Gastrocnemius medialis (tissue), 4 donors: Measurements from ENCODE around the gene KIF20B. TPM values are rescaled to one million over a fixed set of nuclear protein-coding genes. Genes with fewer than 3 reads are reported as not detected.

Experiments
- ATAC-seq, 2 donors: fragments of 150-250 bp; one replicate each; pipeline ENCODE4 v1.9.1; 2016
- DNase-seq, 2 donors: peaks; one replicate each; pipeline ENCODE4 v3.0.0-alpha.2; 2019
- H3K27ac ChIP-seq, 4 donors: fragments of 200-600 bp; sonication (generic); 1 replicate in 1 of 4; 2 replicates in 3 of 4; pipeline ENCODE4 v1.5.1; 2016 to 2018; ENCODE audit warnings: mild to moderate bottlenecking in 2 of 4, moderate library complexity in 1 of 4
- H3K27me3 ChIP-seq, 3 donors: fragments of 200-600 bp; sonication (generic) in 2 of 3; 1 replicate in 1 of 3; 2 replicates in 2 of 3; pipeline versions ENCODE4 v1.5.1 to v1.6.0; 2016 to 2019; ENCODE audit warnings: mild to moderate bottlenecking in 1 of 3, moderate library complexity in 1 of 3
- H3K36me3 ChIP-seq, 2 donors: fragments of 200-600 bp; sonication (generic) in 1 of 2; one replicate each; pipeline ENCODE4 v1.5.1; 2017 to 2018
- H3K4me1 ChIP-seq, 2 donors: fragments of 200-600 bp; sonication (generic) in 1 of 2; one replicate each; pipeline ENCODE4 v1.5.1; 2016 to 2017; ENCODE audit warnings: mild to moderate bottlenecking in 2 of 2
- H3K4me3 ChIP-seq, 4 donors: fragments of 200-600 bp; sonication (generic) in 3 of 4; 1 replicate in 1 of 4; 2 replicates in 3 of 4; pipeline ENCODE4 v1.5.1; 2016 to 2019; ENCODE audit warnings: mild to moderate bottlenecking in 2 of 4
- H3K9me3 ChIP-seq, 3 donors: fragments of 200-600 bp; sonication (generic) in 2 of 3; 1 replicate in 1 of 3; 2 replicates in 2 of 3; pipeline ENCODE4 v1.5.1; 2016 to 2019
- POLR2A ChIP-seq, 2 donors: fragments of 450-650 bp; IDR thresholded peaks; one replicate each; pipeline ENCODE4 v1.6.1; 2017; ENCODE audit warnings: antibody characterized with exemption in 2 of 2, mild to moderate bottlenecking in 2 of 2, moderate library complexity in 2 of 2
- in situ Hi-C, 4 donors: fragments of 200-750 bp; cut with MboI; loops; one replicate each; pipeline versions ENCODE4 v1.15.0 to v1.8.0; 2017; ENCODE audit warnings: low sequenced_read_pairs in 4 of 4
- intact Hi-C: fragments of 100-400 bp; cut with DNase I; formaldehyde crosslinking; loops from one replicate; pipeline ENCODE4 v1.15.1; 2023; ENCODE audit warnings: low total_unique reads
- total RNA-seq, 4 donors: library from RNA; depleted of rRNA; stranded (reverse); fragments of >200 nt; gene quantifications; one replicate each; pipeline versions ENCODE4 v1.1.0 to v1.2.3, GENCODE V29; 2016
- TF ChIP-seq, protein P1 (sequence below), 5 experiments: fragments of 450-650 bp in 3 of 5; fragments of 200-600 bp in 2 of 5; sonication (generic) in 2 of 5; IDR thresholded peaks in 4 of 5; conservative IDR thresholded peaks in 1 of 5; 1 replicate in 4 of 5; 2 replicates in 1 of 5; pipeline ENCODE4 v1.5.1; 2016 to 2019; ENCODE audit warnings: antibody characterized with exemption in 5 of 5, mild to moderate bottlenecking in 3 of 5, moderate library complexity in 3 of 5

Gene KIF20B
- total RNA-seq, 4 donors from 2014 or later, result 0.65 to 1.0 (median 0.86) TPM

DNA sequence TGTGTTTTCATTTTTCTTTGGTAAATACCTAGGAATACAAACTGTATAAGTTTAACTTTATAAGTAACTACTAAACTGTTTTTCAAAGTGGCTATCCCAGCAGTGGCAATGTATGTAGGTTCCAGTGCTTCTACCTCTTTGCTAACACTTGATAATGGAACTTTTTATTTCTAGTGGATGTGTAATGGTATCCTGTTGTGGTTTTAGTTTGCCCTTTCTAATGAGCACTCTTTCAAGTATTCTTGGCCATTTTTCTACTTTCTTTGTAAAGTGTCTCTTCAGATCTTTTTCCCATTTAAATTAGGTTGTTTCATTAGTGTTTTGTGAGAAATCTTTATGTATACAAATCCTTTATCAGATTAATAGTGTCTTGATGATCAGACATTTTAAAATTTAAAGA is 4.6 kb downstream of the KIF20B start:
- intact Hi-C loops, result no loop called here
- TF ChIP-seq, protein P1, sequence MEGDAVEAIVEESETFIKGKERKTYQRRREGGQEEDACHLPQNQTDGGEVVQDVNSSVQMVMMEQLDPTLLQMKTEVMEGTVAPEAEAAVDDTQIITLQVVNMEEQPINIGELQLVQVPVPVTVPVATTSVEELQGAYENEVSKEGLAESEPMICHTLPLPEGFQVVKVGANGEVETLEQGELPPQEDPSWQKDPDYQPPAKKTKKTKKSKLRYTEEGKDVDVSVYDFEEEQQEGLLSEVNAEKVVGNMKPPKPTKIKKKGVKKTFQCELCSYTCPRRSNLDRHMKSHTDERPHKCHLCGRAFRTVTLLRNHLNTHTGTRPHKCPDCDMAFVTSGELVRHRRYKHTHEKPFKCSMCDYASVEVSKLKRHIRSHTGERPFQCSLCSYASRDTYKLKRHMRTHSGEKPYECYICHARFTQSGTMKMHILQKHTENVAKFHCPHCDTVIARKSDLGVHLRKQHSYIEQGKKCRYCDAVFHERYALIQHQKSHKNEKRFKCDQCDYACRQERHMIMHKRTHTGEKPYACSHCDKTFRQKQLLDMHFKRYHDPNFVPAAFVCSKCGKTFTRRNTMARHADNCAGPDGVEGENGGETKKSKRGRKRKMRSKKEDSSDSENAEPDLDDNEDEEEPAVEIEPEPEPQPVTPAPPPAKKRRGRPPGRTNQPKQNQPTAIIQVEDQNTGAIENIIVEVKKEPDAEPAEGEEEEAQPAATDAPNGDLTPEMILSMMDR (IDR thresholded peaks at IDR 0.05 in 4 of 5, conservative IDR thresholded peaks at IDR 0.05 in 1 of 5), result no peak
- TF ChIP-seq POLR2A (IDR thresholded peaks at IDR 0.05), result no peak
- no peaks in the 10 kb centered on the region for H3K27me3 ChIP-seq
- H3K4me1 ChIP-seq, result peaks cover 0 to 9% of the 10 kb centered on the region in 2 donors
- no peaks in the 10 kb centered on the region for H3K36me3 ChIP-seq
- no peaks in the 10 kb centered on the region for H3K9me3 ChIP-seq
- no peak overlapping the region for H3K4me3 ChIP-seq
- DNase-seq (no peak), ATAC-seq (no peak)
- in situ Hi-C loops, result loop anchor here (10.0 to 25.0 kb wide), 4 partner anchors 61 to 281 kb away; partner anchors contain the start of gene PANK1 (in 1 of the 4)
- no peak overlapping the region for H3K27ac ChIP-seq

DNA sequence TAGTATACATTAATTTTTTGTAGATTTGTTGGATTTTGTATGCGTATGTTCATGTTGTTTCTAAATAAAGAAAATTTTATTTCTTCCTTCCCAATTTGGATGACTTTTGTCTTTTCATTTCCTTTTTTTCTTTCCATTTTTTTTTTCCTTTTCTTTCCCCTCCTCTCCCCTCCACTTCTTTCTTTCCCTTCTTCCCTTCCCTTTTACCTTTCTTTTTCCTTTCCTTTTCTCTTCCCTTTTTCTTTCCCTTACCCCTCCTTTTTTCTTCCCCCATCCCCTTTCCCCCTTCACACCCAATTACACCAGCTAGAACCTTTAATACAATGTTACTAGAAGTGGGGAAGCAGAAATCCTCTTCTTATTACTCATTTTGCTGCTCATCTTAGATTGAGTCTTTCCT is 6.0 kb downstream of the KIF20B start:
- DNase-seq (no peak), ATAC-seq (no peak)
- H3K4me1 ChIP-seq, result peaks cover 0 to 1% of the 10 kb centered on the region in 2 donors
- intact Hi-C loops (no loop called here), in situ Hi-C loops (loop anchor here (10.0 to 25.0 kb wide), 4 partner anchors 63 to 283 kb away; partner anchors contain the start of gene PANK1 (in 1 of the 4))
- H3K4me3 ChIP-seq, result no peak overlapping the region
- no peaks in the 10 kb centered on the region for H3K9me3 ChIP-seq
- H3K27me3 ChIP-seq, result no peaks in the 10 kb centered on the region
- no peak for TF ChIP-seq POLR2A (IDR thresholded peaks at IDR 0.05)
- TF ChIP-seq, protein P1 (IDR thresholded peaks at IDR 0.05 in 4 of 5, conservative IDR thresholded peaks at IDR 0.05 in 1 of 5), result no peak
- no peak overlapping the region for H3K27ac ChIP-seq
- no peaks in the 10 kb centered on the region for H3K36me3 ChIP-seq

DNA sequence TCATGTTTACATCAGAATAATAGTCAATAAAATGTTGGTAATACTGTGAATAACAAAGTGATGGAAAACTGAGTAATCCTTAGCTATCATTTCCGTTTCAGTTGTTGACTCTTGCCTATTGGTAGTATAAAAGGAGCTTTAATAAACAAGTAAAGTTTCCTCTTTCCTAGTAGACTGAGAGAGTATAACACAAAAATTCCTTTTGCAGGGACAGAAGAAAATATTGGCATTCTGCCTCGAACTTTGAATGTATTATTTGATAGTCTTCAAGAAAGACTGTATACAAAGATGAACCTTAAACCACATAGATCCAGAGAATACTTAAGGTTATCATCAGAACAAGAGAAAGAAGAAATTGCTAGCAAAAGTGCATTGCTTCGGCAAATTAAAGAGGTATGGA is 9.4 kb downstream of the KIF20B start:
- TF ChIP-seq POLR2A (IDR thresholded peaks at IDR 0.05), result no peak
- TF ChIP-seq, protein P1 (IDR thresholded peaks at IDR 0.05 in 4 of 5, conservative IDR thresholded peaks at IDR 0.05 in 1 of 5), result no peak
- Histone ChIP-seq H3K27me3 (no peaks in the 10 kb centered on the region), H3K9me3 (no peaks in the 10 kb centered on the region), H3K27ac (no peak overlapping the region), H3K4me1 (no peaks in the 10 kb centered on the region), H3K36me3 (no peaks in the 10 kb centered on the region), H3K4me3 (no peak overlapping the region)
- intact Hi-C loops (no loop called here), in situ Hi-C loops (loop anchor here in 1 of 4 donors (25.0 kb wide), 1 partner anchor 273 kb away; no protein-coding TSS in a partner anchor)
- ATAC-seq, result no peak
- DNase-seq, result no peak

GRCh38 chr10:89734616-89735015 is 33.2 kb downstream of the KIF20B start:
- no peak for DNase-seq
- Histone ChIP-seq H3K27ac (no peak overlapping the region), H3K9me3 (no peaks in the 10 kb centered on the region), H3K27me3 (no peaks in the 10 kb centered on the region), H3K4me1 (no peaks in the 10 kb centered on the region), H3K4me3 (no peak overlapping the region), H3K36me3 (no peaks in the 10 kb centered on the region)
- ATAC-seq, result no peak
- intact Hi-C loops, result no loop called here
- in situ Hi-C loops, result no loop called here
- no peak for TF ChIP-seq POLR2A (IDR thresholded peaks at IDR 0.05)
- TF ChIP-seq, protein P1 (IDR thresholded peaks at IDR 0.05 in 4 of 5, conservative IDR thresholded peaks at IDR 0.05 in 1 of 5), result no peak
